ENCODE measurements around the gene DOCK3.

DNA sequence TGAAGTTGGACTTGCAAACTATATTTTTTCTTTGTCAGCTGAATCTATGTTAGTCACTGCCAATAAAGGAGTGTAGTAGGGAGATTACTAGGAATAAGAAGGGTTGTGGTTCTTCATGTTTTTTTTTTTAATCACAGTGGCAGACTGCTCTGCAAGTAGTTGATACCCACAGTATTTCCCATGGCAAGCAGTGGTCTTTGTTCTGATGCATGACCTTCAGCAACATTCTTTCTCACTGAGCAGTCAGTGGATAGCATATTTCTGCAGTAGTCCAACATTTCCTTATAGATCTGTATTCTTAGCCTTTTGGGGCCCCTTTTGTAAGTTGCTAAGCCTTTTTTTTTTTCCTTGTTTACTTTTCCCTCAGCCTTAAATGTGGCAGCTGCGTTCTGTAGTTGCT is 151.1 kb downstream of the DOCK3 start:
- TF ChIP-seq, protein P1, sequence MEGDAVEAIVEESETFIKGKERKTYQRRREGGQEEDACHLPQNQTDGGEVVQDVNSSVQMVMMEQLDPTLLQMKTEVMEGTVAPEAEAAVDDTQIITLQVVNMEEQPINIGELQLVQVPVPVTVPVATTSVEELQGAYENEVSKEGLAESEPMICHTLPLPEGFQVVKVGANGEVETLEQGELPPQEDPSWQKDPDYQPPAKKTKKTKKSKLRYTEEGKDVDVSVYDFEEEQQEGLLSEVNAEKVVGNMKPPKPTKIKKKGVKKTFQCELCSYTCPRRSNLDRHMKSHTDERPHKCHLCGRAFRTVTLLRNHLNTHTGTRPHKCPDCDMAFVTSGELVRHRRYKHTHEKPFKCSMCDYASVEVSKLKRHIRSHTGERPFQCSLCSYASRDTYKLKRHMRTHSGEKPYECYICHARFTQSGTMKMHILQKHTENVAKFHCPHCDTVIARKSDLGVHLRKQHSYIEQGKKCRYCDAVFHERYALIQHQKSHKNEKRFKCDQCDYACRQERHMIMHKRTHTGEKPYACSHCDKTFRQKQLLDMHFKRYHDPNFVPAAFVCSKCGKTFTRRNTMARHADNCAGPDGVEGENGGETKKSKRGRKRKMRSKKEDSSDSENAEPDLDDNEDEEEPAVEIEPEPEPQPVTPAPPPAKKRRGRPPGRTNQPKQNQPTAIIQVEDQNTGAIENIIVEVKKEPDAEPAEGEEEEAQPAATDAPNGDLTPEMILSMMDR (conservative IDR thresholded peaks at IDR 0.05; ENCODE audit: low read depth, low read length) = no peak
- TF ChIP-seq EZH2 (IDR thresholded peaks at IDR 0.05; ENCODE audit: borderline replicate concordance, low read depth, low read length, poor library complexity, severe bottlenecking) = no peak
